Bronchial epithelial cell (primary cell): ENCODE data around the gene PSTK. TPM values are rescaled to one million over a fixed set of nuclear protein-coding genes. Genes with fewer than 3 reads are reported as not detected.

Experiments used
- DNase-seq: peaks from one replicate; pipeline ENCODE4 v3.0.0-alpha.2; 2010; ENCODE audit warnings: low read depth
- FAIRE-seq: peaks from 2 replicates; lab custom pipeline; 2011; peaks lifted over from hg19 to GRCh38; lab: Jason Lieb, UNC
- H3K27me3 ChIP-seq: 2 replicates; pipeline ENCODE4 v1.5.1; 2011; ENCODE audit warnings: low read length; ENCODE audit not compliant: control insufficient read depth, insufficient read depth
- H3K36me3 ChIP-seq: 2 replicates; pipeline ENCODE4 v1.5.1; 2011; ENCODE audit warnings: low read length; ENCODE audit not compliant: control insufficient read depth, insufficient read depth
- H3K4me3 ChIP-seq: 2 replicates; pipeline ENCODE4 v1.5.1; 2011; ENCODE audit warnings: mild to moderate bottlenecking, low read depth, low read length, control low read depth
- total RNA-seq: library from RNA; depleted of rRNA; stranded (reverse); fragments of >200 nt; gene quantifications from 2 replicates; pipeline ENCODE4 v1.2.1, GENCODE V29; 2014
- TF ChIP-seq, protein P1 (sequence below): IDR thresholded peaks from 2 replicates; pipeline ENCODE4 v1.5.1; 2011; ENCODE audit warnings: mild to moderate bottlenecking, moderate library complexity, low read length, control low read depth, inconsistent platforms; ENCODE audit not compliant: insufficient read depth, severe bottlenecking

PSTK gene
- total RNA-seq, 1 donor from 2014 or later: 4.2 TPM

DNA sequence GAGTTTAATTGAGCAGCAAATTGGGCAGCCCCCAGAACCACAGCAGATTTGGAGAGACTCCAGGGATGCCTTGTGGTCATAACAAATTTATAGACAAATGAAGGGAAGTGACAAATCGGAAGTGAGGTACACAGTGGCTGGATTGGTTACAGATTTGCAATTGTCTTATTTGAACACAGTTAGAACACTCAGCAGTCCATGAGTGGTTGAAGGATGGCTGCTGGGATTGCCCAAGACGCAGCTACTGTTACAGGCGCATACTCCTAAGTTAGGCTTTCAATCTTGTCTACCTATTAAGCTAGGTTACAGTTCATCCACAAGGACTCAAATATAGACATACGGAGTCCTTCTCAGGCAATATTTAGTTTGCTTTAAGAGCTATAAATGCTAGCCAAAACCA, 36.0 kb downstream of the PSTK start:
- TF ChIP-seq, protein P1, sequence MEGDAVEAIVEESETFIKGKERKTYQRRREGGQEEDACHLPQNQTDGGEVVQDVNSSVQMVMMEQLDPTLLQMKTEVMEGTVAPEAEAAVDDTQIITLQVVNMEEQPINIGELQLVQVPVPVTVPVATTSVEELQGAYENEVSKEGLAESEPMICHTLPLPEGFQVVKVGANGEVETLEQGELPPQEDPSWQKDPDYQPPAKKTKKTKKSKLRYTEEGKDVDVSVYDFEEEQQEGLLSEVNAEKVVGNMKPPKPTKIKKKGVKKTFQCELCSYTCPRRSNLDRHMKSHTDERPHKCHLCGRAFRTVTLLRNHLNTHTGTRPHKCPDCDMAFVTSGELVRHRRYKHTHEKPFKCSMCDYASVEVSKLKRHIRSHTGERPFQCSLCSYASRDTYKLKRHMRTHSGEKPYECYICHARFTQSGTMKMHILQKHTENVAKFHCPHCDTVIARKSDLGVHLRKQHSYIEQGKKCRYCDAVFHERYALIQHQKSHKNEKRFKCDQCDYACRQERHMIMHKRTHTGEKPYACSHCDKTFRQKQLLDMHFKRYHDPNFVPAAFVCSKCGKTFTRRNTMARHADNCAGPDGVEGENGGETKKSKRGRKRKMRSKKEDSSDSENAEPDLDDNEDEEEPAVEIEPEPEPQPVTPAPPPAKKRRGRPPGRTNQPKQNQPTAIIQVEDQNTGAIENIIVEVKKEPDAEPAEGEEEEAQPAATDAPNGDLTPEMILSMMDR: no peak
- DNase-seq (no peak), FAIRE-seq (no peak)
- Histone ChIP-seq H3K27me3 (no peaks in the 10 kb centered on the region), H3K4me3 (no peak overlapping the region), H3K36me3 (no peaks in the 10 kb centered on the region)

DNA sequence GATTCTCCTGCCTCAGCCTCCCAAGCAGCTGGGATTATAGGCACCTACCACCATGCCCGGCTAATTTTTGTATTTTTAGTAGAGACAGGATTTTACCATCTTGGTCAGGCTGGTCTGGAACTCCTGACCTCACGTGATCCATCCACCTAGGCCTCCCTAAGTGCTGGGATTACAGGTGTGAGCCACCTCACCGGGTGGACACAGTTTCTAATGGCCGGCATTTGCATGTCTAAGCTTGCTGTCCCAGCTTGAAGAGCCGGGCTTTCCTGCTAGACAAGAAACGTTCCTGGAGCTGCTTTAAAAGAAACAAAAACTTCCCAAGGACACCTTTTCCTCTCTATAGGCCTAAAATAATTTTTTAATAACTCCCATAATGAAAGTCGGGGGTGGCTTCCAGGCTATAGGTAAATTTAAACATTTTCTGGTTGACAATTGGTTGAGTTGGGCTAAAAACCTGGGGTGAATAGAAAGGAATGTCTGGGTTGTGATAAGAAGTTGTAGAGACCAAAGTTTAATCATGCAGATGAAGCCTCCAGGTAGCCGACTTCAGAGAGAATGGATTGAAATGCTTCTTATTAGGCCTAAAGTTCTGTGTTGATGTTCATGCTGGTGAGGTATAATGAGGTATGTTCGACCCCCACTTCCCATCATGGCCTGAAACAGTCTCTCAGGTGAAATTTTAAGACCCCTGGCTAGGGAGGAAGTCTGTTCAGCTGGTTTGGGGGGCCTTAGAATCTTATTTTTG, 37.4 kb downstream of the PSTK start:
- no peak overlapping the region for H3K4me3 ChIP-seq
- no peaks in the 10 kb centered on the region for H3K36me3 ChIP-seq
- FAIRE-seq (no peak), DNase-seq (peak; percentile 44)
- H3K27me3 ChIP-seq: no peaks in the 10 kb centered on the region
- TF ChIP-seq, protein P1: no peak

DNA sequence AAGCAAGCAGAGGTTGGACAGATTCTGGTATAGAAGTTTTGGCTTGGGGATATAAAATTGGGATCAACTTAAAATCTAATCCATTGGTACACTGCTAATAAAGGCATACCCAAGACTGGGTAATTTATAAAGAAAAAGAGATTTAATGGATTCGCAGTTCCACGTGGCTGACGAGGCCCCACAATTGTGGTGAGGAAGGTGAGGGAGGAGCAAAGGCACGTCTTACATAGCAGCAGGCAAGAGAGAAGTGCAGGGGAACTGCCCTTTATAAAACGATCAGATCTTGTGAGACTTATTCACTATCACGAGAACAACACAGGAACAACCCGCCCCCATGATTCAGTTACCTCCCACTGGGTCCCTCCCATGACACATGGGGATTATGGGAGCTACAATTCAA, 38.3 kb downstream of the PSTK start:
- H3K27me3 ChIP-seq: no peaks in the 10 kb centered on the region
- FAIRE-seq: no peak
- no peaks in the 10 kb centered on the region for H3K36me3 ChIP-seq
- TF ChIP-seq, protein P1: no peak
- no peak for DNase-seq
- no peak overlapping the region for H3K4me3 ChIP-seq

DNA sequence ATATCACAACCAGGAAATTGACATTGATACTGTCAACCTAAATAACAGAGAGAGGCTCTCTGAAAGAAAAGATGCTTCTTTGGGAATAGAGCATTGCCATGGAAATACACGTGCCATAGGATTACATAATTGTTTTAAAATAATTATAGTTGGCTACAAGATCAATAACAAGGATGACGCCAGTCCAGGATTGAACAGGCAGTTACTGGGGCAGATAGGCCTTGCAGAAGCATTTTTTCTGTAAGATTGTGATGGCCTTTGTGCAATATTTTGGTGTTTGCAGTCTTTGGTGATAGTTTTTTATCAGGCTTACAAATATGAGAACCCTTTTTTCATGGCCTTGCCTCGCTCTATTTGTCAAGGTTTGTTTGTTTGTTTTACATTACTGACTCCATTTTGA, 39.1 kb downstream of the PSTK start:
- no peak overlapping the region for H3K4me3 ChIP-seq
- no peak for FAIRE-seq
- H3K27me3 ChIP-seq: no peaks in the 10 kb centered on the region
- no peaks in the 10 kb centered on the region for H3K36me3 ChIP-seq
- TF ChIP-seq, protein P1: no peak
- DNase-seq: no peak

DNA sequence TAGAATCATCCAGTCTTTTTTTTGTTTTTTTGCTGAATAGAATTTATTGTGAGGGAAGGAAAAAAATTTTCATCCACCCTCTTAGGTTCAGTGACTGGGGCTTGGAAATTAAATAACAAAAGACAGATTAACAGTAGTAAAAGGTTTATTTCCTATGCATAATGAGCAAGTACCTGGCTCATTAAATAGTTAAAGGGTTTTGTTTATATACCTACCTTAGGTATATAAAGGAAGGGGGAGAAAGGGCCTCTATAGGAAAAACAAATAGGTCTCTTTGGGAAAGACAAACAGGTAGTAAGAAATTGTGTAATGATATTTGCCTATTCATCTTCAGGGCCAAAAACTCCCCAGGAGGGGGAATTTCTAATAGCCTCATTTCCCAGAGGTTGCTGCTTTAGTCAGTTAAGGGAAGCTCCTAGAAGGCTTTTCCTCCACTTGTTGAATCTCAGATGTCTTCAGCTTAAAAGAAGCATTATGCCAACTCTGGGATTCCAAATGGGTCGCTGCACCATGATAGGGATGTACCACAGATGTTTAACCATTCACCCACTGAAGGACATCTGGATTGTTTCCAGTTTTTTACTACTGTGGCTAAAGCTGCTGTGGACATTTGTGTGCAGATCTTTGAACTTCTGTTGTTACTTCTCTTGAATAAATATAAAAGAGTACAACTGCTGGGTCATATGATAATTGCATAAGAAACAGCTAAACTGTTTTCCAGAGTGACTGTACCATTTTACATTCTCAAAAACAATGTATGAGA, 39.9 kb downstream of the PSTK start:
- FAIRE-seq (no peak), DNase-seq (no peak)
- Histone ChIP-seq H3K27me3 (no peaks in the 10 kb centered on the region), H3K36me3 (no peaks in the 10 kb centered on the region), H3K4me3 (no peak overlapping the region)
- TF ChIP-seq, protein P1: no peak
